Gastroesophageal sphincter (tissue), 4 donors: ENCODE data around the gene GRIP2. TPM values are rescaled to one million over a fixed set of nuclear protein-coding genes. Genes with fewer than 3 reads are reported as not detected.
A peak's percentile ranks its signal among the peaks of the same experiment; 100 is the strongest.

Experiments
- ATAC-seq: fragments of 150-250 bp; one replicate; pipeline ENCODE4 v1.9.1; 2016; ENCODE audit warnings: mild to moderate bottlenecking, moderate library complexity
- H3K27ac ChIP-seq, 4 donors: fragments of 200-600 bp; sonication (generic) in 3 of 4; 1 replicate in 3 of 4; 2 replicates in 1 of 4; pipeline ENCODE4 v1.5.1; 2016 to 2019
- H3K27me3 ChIP-seq: fragments of 200-600 bp; sonication (generic); one replicate; pipeline ENCODE4 v1.5.1; 2019
- H3K36me3 ChIP-seq, 2 donors: fragments of 200-600 bp; sonication (generic); one replicate each; pipeline ENCODE4 v1.5.1; 2019; ENCODE audit warnings: control low read depth in 1 of 2
- H3K4me1 ChIP-seq, 3 donors: fragments of 200-600 bp; sonication (generic); 1 replicate in 2 of 3; 2 replicates in 1 of 3; pipeline ENCODE4 v1.5.1; 2016 to 2019; ENCODE audit warnings: control low read depth in 2 of 3
- H3K4me3 ChIP-seq, 2 donors: fragments of 200-600 bp; sonication (generic); one replicate each; pipeline ENCODE4 v1.5.1; 2019; ENCODE audit warnings: mild to moderate bottlenecking in 1 of 2, moderate library complexity in 1 of 2
- H3K9me3 ChIP-seq, 3 donors: fragments of 200-600 bp; sonication (generic); one replicate each; pipeline ENCODE4 v1.5.1; 2017 to 2019; ENCODE audit warnings: control low read depth in 2 of 3
- CTCF ChIP-seq, 4 experiments: fragments of 200-600 bp in 2 of 4; fragments of 450-650 bp in 2 of 4; sonication (generic) in 1 of 4; IDR thresholded peaks; one replicate each; pipeline ENCODE4 v1.5.1; 2017 to 2019; ENCODE audit warnings: antibody characterized with exemption in 4 of 4, mild to moderate bottlenecking in 2 of 4, moderate library complexity in 2 of 4
- EP300 ChIP-seq: sonication (generic); formaldehyde crosslinking; IDR thresholded peaks from one replicate; pipeline ENCODE4 v1.6.1; 2017; ENCODE audit warnings: antibody characterized with exemption, mild to moderate bottlenecking
- POLR2A ChIP-seq, 2 donors: fragments of 450-650 bp; IDR thresholded peaks; one replicate each; pipeline ENCODE4 v1.6.1; 2017; ENCODE audit warnings: antibody characterized with exemption in 2 of 2, mild to moderate bottlenecking in 2 of 2, moderate library complexity in 1 of 2
- POLR2AphosphoS5 ChIP-seq: sonication (generic); formaldehyde crosslinking; IDR thresholded peaks from one replicate; pipeline ENCODE4 v1.6.1; 2017; ENCODE audit warnings: antibody characterized with exemption
- WGBS, 2 donors: methylation state at CpG; one replicate each; pipeline ENCODE4 v1.1.5; 2018; ENCODE audit warnings: low coverage in 1 of 2; 5-methylcytosine and 5-hydroxymethylcytosine counted together
- total RNA-seq, 4 donors: library from RNA; depleted of rRNA; stranded (reverse); fragments of >200 nt; gene quantifications; one replicate each; pipeline ENCODE4 v1.1.0, GENCODE V29; 2016

The GRIP2 gene
- total RNA-seq, 4 donors from 2014 or later: 0.27 to 1.6 (median 0.72) TPM

- H3K27me3 ChIP-seq: no peaks in the 10 kb centered on the region
- TF ChIP-seq CTCF (IDR thresholded peaks at IDR 0.05) (no peak), POLR2AphosphoS5 (no peak), POLR2A (IDR thresholded peaks at IDR 0.05) (no peak), EP300 (no peak)
- no peaks in the 10 kb centered on the region for H3K9me3 ChIP-seq
- no peak for ATAC-seq
- H3K4me3 ChIP-seq: no peak overlapping the region
- H3K4me1 ChIP-seq: peaks cover 0 to 22% (median 12%) of the 10 kb centered on the region in 3 donors
- H3K27ac ChIP-seq: no peak overlapping the region
- peaks cover 0 to 95% of the 10 kb centered on the region in 2 donors for H3K36me3 ChIP-seq
- 92 to 95% methylated on average over 2 to 3 of the region's 13 CpGs for WGBS, 2 donors
Observed at GRCh38 chr3:14474363-14475081, 65.6 kb downstream of the GRIP2 start.

- Histone ChIP-seq H3K27ac (peak overlapping the region in 1 of 4 donors; percentile 19), H3K36me3 (peaks cover 0 to 95% of the 10 kb centered on the region in 2 donors), H3K4me3 (no peak overlapping the region), H3K9me3 (no peaks in the 10 kb centered on the region), H3K4me1 (peaks cover 0 to 22% (median 12%) of the 10 kb centered on the region in 3 donors), H3K27me3 (no peaks in the 10 kb centered on the region)
- ATAC-seq: no peak
- WGBS, 2 donors: 40 to 42% methylated on average over 2 to 4 of the region's 7 CpGs
- TF ChIP-seq EP300: no peak
- no peak for TF ChIP-seq CTCF (IDR thresholded peaks at IDR 0.05)
- TF ChIP-seq POLR2AphosphoS5: peak; percentile 8
- no peak for TF ChIP-seq POLR2A (IDR thresholded peaks at IDR 0.05)
Observed at GRCh38 chr3:14473411-14473891, 66.7 kb downstream of the GRIP2 start.

GRCh38 chr3:14472471-14473351 lies 67.4 kb downstream of the GRIP2 start:
- TF ChIP-seq EP300 (no peak), CTCF (IDR thresholded peaks at IDR 0.05) (no peak), POLR2A (IDR thresholded peaks at IDR 0.05) (no peak), POLR2AphosphoS5 (no peak)
- WGBS, 2 donors: 95 to 96% methylated on average over 10 to 12 of the region's 22 CpGs
- H3K27me3 ChIP-seq: no peaks in the 10 kb centered on the region
- no peaks in the 10 kb centered on the region for H3K9me3 ChIP-seq
- H3K4me3 ChIP-seq: no peak overlapping the region
- peaks cover 0 to 89% of the 10 kb centered on the region in 2 donors for H3K36me3 ChIP-seq
- H3K27ac ChIP-seq: peak overlapping the region in 1 of 4 donors; percentile 19
- peaks cover 0 to 22% (median 12%) of the 10 kb centered on the region in 3 donors for H3K4me1 ChIP-seq
- peak; percentile 67 for ATAC-seq

GRCh38 chr3:14471690-14472089 lies 68.5 kb downstream of the GRIP2 start:
- no peak overlapping the region for H3K4me3 ChIP-seq
- H3K36me3 ChIP-seq: peaks cover 0 to 89% of the 10 kb centered on the region in 2 donors
- no peak for TF ChIP-seq POLR2A (IDR thresholded peaks at IDR 0.05)
- TF ChIP-seq EP300: no peak
- no peak for TF ChIP-seq CTCF (IDR thresholded peaks at IDR 0.05)
- no peak for TF ChIP-seq POLR2AphosphoS5
- no peak for ATAC-seq
- H3K4me1 ChIP-seq: peaks cover 0 to 22% (median 12%) of the 10 kb centered on the region in 3 donors
- H3K9me3 ChIP-seq: no peaks in the 10 kb centered on the region
- no peak overlapping the region for H3K27ac ChIP-seq
- WGBS, 2 donors: 83 to 100% methylated on average over 6 to 8 of the region's 10 CpGs
- H3K27me3 ChIP-seq: no peaks in the 10 kb centered on the region
